OCI-LY7 (cell line): ENCODE measurements around the gene ZKSCAN7.

Source experiments
- EZH2phosphoT487 ChIP-seq: fragments of 200-600 bp; sonication (generic); IDR thresholded peaks from 2 replicates; pipeline ENCODE4 v1.6.1; 2018; ENCODE audit warnings: low read depth, borderline replicate concordance, mild to moderate bottlenecking, mixed run types, antibody characterized with exemption, low read length, moderate library complexity, mixed read lengths
- TF ChIP-seq, protein P1 (sequence below): fragments of 200-600 bp; sonication (generic); conservative IDR thresholded peaks from 2 replicates; pipeline ENCODE4 v1.5.1; 2014; ENCODE audit warnings: mild to moderate bottlenecking, antibody characterized with exemption, low read length, moderate library complexity, mixed read lengths

GRCh38 chr3:44510000-44510368 is 45.0 kb upstream of the ZKSCAN7 start:
- TF ChIP-seq, protein P1, sequence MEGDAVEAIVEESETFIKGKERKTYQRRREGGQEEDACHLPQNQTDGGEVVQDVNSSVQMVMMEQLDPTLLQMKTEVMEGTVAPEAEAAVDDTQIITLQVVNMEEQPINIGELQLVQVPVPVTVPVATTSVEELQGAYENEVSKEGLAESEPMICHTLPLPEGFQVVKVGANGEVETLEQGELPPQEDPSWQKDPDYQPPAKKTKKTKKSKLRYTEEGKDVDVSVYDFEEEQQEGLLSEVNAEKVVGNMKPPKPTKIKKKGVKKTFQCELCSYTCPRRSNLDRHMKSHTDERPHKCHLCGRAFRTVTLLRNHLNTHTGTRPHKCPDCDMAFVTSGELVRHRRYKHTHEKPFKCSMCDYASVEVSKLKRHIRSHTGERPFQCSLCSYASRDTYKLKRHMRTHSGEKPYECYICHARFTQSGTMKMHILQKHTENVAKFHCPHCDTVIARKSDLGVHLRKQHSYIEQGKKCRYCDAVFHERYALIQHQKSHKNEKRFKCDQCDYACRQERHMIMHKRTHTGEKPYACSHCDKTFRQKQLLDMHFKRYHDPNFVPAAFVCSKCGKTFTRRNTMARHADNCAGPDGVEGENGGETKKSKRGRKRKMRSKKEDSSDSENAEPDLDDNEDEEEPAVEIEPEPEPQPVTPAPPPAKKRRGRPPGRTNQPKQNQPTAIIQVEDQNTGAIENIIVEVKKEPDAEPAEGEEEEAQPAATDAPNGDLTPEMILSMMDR = no peak
- no peak for TF ChIP-seq EZH2phosphoT487
